HG03045 (cell line): ENCODE results near the gene SLC15A2.
"Not testable (repeated sequence)": the region's sequence is repeated elsewhere in the genome, so short reads cannot be mapped to it uniquely, and the experiment has no call there.

Source experiments
- ATAC-seq: cut with Tn5 transposase; IDR thresholded peaks from one replicate; pipeline ENCODE4 v1.9.1; 2021; ENCODE audit warnings: mild to moderate bottlenecking, moderate library complexity; ENCODE audit not compliant: unreplicated experiment

The SLC15A2 gene, protein sequence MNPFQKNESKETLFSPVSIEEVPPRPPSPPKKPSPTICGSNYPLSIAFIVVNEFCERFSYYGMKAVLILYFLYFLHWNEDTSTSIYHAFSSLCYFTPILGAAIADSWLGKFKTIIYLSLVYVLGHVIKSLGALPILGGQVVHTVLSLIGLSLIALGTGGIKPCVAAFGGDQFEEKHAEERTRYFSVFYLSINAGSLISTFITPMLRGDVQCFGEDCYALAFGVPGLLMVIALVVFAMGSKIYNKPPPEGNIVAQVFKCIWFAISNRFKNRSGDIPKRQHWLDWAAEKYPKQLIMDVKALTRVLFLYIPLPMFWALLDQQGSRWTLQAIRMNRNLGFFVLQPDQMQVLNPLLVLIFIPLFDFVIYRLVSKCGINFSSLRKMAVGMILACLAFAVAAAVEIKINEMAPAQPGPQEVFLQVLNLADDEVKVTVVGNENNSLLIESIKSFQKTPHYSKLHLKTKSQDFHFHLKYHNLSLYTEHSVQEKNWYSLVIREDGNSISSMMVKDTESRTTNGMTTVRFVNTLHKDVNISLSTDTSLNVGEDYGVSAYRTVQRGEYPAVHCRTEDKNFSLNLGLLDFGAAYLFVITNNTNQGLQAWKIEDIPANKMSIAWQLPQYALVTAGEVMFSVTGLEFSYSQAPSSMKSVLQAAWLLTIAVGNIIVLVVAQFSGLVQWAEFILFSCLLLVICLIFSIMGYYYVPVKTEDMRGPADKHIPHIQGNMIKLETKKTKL

DNA sequence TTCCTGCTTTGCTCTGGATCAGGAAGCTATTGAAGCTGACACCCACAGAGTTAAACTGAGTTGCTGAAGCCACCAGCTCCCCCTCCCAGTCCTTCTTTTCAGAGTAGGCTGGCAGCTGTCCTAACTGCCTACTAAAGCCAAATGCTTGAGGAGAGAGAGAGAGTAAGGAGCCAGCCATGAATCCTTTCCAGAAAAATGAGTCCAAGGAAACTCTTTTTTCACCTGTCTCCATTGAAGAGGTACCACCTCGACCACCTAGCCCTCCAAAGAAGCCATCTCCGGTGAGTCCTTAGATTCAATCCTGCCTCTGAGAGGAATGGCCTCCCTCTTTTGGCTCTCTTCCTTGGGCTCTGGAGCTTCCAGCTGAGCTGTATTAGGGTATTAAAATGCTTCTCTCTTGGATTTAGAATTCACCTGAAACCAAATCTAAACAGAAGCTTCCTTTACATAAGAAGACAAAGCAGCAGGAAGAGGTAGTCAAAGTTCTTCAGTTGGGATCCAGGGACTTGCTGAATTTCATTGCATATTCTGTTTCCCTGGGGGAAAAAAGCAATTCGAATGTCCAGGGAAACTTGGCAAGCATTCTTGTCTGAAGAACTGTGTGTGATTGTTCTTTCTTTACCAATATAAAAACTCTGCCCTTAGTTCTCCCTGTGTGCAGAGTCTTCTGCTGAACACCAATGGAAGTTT lies at the start of gene SLC15A2:
SLC15A2 (plus strand) TSS at position 101 of the 690 bp plus-strand sequence; CDS start at position 177, 76 bp downstream.
- no peak for ATAC-seq

DNA sequence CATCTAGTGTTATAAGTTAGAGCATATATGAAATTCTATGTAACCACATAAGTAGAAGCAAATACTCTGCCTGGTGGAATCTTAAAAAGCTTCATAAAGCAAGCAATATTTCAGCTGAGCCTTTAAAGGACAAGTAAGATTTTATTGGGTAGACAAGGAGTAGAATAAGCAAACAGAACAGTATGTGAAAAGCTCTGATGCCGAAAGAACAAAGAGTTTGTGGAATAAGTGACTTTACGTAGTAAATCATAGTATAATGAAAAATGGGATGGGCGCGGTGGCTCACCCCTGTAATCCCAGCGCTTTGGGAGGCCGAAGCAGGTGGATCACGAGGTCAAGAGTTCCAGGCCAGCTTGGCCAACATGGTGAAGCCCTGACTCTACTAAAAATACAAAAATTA lies 49.3 kb upstream of the SLC15A2 start:
- ATAC-seq: no peak

DNA sequence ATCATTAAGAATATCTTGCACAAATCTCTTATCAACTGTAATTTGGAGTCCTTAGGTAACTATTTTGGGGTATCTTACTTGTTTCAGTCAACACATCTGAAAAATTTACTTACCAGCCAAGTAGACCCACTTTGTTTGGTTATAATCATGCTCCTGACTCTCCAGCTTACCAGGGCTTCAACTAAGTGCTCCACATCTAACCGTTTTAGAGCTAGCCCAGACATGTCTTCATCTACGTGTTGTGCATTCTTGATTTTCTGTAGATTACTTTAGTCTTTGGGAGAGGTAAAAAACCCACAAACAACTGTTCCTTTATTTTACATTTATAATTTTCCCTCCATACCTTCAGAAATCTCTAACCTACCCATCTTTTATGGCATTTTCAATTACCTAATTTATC lies 41.9 kb upstream of the SLC15A2 start:
- no peak for ATAC-seq

DNA sequence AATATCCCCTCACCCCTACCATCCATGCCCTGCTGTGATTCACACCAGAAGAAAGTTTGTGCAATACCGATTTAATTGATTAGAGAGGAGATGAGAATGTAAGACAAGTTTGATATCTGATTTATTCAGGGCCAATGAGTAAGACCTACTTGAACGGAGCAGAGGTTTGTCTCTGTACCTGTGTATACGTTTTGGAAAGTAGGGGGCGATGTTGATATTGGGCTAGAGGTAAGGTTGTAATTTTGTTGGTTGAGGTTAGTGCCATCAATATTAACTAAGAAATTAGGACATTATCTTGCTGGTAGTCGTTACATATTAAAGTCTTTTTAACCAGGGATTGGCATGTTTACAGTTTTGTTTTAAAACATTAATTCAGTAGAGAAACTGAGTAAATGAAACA lies 38.6 kb upstream of the SLC15A2 start:
- no peak for ATAC-seq

DNA sequence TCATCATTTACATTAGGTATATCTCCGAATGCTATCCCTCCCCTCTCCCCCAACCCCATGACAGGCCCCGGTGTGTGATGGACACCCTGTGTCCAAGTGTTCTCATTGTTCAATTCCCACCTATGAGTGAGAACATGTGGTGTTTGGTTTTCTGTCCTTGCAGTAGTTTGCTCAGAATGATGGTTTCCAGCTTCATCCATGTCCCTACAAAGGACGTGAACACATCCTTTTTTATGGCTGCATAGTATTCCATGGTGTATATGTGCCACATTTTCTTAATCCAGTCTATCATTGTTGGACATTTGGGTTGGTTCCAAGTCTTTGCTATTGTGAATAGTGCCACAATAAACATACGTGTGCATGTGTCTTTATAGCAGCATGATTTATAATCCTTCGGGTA lies 36.4 kb upstream of the SLC15A2 start:
- not testable (repeated sequence) for ATAC-seq

DNA sequence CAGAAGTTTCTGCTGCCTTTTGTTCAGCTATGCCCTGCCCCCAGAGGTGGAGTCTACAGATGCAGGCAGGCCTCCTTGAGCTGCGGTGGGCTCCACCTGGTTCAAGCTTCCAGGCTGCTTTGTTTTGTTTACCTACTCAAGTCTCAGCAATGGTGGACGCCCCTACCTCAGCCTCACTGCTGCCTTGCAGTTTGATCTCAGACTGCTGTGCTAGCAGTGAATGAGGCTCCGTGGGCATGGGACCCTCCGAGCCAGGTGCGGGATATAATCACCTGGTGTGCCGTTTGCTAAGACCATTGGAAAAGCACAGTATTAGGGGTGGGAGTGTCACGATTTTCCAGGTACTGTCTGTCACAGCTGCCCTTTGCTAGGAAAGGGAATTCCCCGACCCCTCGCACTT lies 31.0 kb upstream of the SLC15A2 start:
- not testable (repeated sequence) for ATAC-seq

DNA sequence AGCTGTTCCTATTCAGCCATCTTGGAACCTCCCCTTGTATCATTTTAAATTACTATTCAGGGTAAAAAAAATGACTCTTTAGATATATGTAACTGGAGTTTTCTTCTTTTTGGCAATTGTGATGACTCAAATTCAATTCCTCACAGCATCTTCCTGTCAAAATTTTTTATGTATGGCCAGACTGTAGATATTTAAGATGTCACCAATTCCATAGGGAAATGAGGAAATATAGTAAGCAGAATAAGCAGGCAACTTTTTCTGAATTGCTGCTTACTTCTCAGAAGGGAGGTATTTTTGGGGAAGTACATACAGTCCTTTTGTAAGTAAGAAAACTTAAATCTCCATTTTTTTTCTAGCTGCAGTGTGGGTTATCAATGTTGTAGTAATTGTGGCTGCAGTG lies 30.4 kb upstream of the SLC15A2 start:
- ATAC-seq: no peak

DNA sequence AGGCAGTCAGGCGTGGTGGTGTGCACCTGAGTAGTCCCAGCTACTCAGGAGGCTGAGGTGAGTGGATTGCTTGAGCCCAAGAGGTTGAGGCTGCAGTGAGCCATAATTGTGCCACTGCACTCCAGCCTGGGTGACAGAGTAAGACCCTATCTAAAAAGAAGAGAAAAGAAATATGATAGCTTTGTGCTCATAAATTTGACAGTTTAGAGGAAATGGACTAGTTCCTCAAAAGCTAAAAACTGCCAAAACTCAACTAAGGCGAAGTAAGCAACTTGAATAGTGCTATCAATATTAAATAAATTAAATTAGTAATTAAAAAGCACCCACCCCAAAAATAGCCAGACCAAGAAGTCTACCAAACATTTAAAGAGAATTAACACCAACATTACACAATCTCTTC lies 24.5 kb upstream of the SLC15A2 start:
- ATAC-seq: no peak

DNA sequence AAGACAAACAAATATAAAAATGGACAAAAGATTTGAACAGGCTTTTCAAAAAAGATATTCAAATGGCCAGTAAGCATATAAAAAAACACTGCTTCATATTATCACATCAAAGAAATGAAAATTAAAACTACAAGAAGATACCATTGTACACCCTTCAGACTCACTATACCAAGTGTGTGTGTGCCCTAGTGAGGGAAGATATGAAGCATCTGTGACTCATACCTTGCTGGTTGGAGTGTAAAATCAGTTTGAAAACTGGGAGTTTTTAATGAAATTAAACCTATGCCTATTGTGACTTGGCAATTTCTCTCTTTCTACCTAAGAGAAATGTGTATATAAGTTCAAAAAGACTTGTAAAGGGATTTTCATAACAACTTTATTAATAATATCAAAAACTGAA lies 23.5 kb upstream of the SLC15A2 start:
- no peak for ATAC-seq

DNA sequence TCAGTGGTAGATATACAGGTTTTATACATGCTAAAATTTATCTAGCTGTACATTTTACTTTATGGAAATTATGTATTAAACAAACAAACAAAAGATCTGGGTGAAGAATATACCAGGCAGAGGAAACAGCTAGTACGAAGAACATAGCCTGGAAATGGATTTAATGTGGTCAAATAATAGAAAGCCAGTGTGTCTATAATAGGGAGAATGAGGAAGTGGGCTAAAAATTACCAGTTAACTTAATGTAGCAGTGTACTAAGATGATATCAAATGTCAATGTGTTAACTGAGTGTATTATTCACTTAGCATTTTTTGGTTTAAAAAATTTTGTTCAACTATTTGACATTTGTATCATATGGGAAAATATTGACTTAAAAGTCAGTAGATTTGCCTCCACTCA lies 22.8 kb upstream of the SLC15A2 start:
- ATAC-seq: no peak

DNA sequence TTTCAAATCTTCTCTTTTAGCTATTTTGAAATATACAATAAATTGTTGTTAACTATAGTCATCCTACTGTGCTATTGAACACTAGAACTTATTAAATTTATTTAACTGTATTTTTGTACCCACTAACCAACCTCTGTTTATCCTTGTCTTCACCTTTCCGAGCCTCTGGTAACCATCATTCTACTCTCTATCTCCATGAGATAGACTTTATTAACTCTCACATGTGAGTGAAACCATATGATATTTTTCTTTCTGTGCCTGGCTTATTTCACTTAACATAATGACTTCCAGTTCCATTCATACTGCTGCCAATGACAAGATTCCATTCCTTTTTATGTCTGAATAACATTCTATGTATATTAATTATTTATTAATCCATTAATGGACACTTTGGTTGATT lies 15.8 kb upstream of the SLC15A2 start:
- no peak for ATAC-seq

DNA sequence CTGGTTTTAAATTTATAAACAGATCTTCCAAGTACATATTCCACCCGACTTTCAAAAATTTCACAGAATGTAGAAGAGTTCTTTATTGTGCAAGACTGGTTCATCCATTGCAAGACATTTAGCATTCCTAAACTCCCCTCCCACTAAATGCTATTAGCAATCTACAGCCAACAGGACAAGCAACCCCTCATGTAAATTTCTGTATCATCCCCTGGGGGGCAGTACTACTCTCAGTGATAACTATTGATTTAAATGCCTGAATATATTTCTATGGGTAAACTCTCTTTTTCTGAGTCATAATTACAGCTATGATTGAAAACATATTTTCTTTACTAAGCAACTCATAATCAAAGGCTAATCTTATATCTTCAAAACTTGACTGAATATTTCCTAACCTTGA lies 10.7 kb upstream of the SLC15A2 start:
- no peak for ATAC-seq

DNA sequence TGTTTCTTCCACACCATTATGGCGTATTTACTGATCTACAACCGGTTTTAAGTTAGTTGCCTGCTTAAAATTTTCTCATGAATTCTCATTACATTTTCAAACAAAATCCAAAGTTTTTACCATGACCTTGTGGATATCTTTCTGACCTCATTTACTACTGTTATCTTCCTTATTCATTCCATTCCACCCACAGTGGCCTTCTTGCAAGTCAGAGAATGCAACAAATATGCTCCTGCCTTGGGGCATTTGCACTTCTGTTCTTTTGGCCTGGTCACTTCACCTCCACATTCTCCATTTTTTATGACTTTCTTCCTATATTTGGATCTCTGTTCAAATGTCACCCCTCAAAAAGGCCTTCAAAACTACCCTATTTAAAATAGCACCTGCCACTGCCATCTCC lies 8.8 kb upstream of the SLC15A2 start:
- ATAC-seq: no peak

DNA sequence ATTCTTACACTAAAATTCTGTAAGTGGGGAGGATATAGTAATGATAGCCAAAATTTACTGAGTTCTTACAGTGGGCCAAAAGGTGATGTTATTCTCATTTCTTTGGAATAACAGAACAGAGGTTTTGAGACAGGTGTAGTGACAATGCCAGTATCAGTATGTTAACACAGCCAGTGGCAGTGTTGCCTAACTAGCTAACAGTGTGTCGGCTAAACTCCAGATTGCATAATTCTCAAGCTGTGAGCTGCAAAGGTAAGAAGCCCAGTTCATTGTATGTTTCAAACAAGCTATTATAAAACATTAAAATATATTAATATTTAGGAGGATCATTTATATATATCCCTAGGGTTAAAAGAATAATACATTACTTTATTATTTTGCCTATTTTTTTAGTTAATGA lies 920 bp downstream of the SLC15A2 start:
- no peak for ATAC-seq

DNA sequence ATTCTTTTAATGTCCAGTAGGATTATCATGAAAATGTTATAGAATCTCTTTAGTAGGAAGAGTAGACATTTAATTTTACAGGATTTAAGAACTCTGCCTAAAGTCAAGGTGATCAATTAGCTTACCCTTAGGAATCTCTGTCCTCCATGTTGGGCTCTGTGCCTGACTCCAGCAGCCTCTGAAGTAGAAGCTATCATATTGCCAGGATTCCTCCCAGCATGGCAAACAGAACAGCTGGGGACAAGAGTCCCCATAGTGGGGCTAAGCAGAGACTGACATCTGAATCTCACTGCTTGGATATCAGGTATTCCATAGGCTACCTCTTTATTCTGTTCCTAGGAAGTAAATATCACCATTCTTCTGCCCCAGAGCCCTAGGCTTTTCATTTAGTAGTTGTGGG lies 1.5 kb downstream of the SLC15A2 start:
- no peak for ATAC-seq

DNA sequence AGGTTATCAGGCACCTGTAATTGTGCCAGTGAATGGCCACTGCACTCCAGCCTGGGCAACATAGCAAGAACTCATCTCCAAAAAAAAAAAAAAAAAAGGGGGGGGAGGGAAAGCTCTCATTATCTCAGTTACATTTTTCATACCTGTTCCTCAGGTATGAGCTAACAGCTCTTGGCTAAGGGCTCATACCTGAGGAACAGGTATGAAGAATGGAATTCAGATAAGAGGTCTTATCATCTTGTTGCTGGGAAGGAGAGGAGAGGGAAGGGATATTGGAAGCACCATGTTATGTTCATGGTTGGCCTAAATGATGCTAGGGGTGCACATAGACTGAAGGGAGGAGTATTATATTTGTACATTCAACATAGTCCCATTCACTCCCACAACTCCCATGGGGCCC lies 2.6 kb downstream of the SLC15A2 start:
- ATAC-seq: no peak

DNA sequence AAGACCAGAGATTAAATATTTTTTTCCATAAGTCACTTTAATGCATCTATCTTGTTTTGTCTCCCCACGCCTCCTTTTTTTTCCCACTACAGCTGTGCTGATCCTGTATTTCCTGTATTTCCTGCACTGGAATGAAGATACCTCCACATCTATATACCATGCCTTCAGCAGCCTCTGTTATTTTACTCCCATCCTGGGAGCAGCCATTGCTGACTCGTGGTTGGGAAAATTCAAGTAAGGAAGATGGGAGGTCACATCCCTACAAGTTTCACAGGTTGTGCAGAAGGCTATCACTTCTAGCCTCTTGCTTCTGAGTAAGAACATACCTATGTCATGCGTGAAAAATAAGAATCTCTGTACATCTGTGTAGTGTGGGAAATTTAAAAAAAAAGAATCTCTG lies 3.1 kb downstream of the SLC15A2 start:
- ATAC-seq: no peak

DNA sequence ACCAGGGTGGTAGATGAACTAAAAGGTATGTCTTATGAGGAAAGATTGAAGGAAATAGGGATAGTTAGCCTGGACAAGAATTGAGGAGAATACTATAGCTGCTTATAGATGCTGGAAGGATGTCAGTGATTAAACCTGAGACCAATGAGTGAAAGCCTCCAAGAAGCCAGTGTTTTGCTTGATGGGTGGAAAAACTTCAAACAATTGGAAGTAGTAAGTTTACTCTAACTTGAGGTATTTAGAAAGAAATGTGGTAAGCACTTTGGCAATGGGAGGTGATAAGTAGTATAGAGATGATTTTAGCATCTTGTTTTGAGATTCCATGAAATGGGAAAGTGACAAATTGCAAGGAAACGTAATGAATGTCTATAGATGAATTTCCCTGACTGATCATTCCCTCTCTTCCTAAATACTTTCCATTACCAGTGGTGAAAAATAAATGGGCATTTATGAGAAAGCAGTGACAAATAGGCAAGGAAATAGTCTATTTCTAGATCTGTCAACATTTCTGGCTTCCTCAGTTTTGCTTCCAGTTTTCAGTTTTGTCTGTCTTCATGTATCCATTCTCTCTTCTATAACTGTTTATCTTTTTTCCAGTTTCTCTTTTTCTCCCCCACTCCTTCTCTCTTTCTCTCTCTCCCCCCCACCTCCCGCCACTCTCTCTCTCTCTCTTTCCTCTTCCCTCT lies 19.2 kb downstream of the SLC15A2 start:
- no peak for ATAC-seq

DNA sequence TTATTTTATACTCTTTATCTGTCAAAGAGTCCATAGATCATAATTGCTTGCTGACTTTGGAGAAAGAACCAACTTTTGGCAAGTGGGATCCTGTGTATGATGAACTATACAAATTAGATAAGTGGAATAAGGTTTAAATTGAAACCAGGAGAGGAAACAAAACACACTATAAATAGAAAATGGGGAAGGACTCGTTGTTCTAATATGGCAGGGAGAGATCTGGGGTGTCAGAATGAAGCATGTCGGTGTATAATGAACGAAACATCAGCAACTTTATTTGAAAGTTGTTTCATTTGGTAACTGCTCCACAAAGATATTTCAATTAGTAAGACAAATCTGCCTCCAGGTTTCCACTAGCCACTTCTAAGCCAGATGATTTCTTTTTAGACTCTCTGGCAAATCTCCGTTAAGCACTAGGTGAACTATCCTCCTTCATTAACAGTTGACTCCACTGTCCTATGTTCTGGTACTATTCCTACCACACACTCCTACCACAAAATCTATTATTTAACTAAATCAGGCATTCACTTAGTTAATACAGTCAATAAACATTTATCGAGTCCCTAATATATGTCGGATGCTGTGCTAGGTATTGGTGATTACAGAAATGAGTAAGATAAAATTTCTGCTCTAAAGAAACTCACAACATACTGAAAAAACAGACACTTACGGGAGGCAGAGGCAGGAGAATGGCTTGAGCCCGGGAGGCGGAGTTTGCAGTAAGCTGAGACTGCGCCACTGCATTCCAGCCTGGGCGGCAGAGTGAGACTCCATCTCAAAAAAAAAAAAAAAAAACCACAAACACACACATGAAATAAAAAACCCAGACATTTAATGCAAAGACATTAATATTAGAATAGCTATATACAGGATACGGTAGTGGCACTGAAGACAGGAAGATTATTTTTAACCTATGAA lies 20.1 kb downstream of the SLC15A2 start:
- no peak for ATAC-seq

DNA sequence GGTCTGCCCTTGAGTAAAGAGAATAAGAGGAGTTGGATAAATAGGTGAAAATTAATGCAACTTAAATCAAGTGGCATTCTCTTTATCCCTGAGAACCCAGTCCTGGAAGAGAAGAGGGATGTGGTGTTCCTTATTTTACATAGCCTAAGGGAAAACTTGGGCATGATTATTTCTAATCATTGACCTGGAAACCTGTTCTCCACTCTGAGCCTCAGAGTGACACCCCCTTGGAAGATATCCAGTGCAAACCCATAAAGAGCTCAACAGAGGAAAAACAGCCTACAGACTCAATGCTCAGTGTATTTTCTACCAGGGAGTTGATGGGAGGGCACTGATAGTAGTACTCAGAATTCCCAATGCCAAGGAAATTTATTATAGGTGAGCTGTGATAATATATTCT lies 22.0 kb downstream of the SLC15A2 start:
- ATAC-seq: no peak
